GM21526 (cell line): ENCODE data around the gene SHC4.
"Not testable (repeated sequence)": the region's sequence is repeated elsewhere in the genome, so short reads cannot be mapped to it uniquely, and the experiment has no call there.

Experiments used
- ATAC-seq: cut with Tn5 transposase; IDR thresholded peaks from one replicate; pipeline ENCODE4 v1.9.1; 2021; ENCODE audit warnings: moderate library complexity; ENCODE audit not compliant: unreplicated experiment, low FRiP score

SHC4 gene

DNA sequence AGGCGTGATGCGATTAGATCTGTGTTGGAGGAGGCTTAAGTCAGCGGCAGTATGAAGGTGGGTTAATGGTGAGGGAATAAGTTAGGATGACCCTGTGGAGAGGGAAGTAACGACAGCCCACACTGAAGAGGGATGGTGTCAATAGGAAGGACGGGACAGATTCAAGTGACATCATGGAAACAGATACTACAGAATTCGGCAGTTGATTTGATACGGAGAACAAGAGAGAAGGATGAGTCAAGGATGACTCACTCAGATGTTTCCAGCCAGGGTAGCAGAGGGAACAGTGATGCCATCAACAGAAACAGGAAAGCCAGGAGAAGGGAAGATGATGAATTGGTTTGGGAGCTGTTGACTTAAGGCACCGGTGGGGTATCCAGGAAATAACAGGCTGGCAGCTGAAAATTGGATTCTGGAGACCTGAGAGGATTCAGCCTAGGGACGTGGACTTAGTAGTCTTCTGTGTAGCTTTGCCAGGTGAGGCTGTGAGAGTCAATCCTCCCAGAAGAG is 38.0 kb downstream of the SHC4 start:
- ATAC-seq: no peak

DNA sequence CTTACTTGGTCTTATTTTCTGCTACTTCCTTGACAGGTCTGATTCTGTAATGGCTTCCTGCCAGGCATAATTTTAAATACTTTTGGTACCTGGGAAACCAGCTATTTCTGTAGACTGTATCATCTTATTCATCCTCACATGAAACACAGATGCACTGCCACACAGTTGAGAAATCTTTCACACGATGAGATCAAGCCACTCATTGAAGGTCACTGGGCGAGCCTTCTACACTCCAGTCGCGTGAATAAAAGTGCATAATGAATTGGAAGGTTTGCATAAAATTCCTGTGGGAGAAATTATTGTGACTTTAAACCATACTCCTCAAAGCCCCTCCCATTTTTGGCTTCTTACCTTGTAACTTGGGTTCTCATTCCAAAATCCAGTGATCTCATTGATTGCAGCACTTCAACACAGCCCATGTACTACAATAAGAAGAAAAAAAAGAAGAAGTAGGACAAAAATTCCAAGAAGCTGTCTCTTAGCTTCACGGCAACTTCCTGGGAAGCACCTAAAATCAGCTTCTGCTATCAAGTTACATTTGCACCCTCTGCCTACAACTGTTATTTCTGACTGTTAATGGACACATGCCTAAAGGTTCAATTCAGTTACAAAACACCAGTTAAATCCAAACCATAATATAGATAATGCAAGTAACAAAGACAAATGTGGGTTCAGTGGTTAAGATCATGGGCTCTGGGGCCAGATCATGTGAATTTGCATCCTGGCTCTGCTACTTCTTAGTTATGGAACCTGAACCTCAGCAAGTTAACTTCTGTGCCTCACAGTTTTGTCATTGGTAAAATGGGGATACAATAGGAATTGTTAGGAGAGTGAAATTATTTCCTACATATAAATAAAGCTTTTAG is 39.0 kb downstream of the SHC4 start:
- ATAC-seq: no peak

DNA sequence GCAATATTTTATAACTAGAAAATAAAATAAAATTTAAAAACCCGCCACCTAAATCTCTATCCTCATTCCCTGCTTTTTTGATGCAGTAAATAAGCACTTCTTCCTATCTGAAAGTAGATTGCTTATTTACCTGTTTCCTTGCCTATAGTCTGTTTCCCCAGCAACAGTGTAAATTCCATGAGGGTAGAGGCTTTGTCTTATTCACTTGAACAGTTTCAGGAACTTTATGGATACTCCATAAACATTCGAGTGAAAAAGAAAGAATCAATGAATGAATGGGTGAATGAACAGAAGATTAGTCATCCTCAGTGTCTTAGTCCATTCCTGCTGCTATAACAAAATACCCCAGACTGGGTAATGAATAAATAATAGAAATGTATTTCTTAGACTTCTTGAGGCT is 41.7 kb downstream of the SHC4 start:
- no peak for ATAC-seq

- ATAC-seq: no peak
Measured at GRCh38 chr15:48916721-48917120, 47.0 kb downstream of the SHC4 start.

DNA sequence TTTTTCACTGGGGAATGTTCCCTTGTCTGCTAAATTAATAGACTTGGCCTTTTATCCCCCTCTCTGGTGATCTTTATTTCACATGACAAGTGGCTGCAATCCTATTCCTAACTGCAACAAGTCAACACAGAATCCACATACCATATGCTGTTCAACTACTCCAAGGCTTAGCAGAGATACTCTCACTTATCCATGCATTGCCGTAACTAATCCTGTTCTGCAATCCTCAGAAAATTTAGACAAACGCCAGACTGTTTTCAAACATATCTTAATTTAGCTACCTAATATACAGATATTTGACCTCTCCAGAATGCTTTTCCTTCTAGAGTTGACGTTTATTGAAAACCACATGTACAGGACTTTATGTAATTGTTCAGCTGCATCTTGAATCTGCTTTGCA is 47.9 kb downstream of the SHC4 start:
- ATAC-seq: no peak

DNA sequence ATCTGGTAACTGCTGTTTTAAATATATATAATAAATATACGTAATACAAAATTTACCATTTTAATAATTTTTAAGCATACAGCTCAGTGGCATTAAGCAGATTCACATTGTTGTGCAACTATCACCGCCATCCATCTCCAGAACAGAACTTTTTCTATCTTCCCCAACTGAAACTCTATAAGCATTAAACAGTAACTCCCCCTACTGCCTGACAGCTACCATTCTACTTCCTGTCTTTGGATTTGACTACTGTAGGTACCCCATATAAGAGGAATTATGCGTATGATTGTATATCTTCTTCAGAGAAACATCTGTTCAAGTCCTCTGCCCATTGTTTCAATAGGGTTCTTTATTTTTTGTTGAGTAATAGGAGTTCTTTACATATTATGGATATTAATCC is 49.0 kb downstream of the SHC4 start:
- no peak for ATAC-seq

- no peak for ATAC-seq
Measured at GRCh38 chr15:48913141-48913540, 50.6 kb downstream of the SHC4 start.

DNA sequence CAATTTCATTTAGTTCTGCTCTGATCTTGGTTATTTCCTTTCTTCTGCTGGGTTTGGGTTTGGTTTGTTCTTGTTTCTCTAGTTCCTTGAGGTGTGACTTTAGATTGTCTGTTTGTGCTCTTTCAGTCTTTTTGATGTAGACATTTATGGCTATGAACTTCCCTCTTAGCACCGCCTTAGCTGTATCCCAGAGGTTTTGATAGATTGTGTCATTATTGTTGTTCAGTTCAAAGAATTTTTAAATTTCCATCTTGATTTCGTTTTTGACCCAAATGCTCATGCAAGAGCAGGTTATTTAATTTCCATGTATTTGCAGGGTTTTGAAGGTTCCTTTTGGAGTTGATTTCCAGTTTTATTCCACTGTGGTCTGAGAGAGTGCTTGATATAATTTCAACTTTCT is 53.2 kb downstream of the SHC4 start:
- ATAC-seq: not testable (repeated sequence)

- ATAC-seq: not testable (repeated sequence)
Measured at GRCh38 chr15:48909313-48909712, 54.4 kb downstream of the SHC4 start.

DNA sequence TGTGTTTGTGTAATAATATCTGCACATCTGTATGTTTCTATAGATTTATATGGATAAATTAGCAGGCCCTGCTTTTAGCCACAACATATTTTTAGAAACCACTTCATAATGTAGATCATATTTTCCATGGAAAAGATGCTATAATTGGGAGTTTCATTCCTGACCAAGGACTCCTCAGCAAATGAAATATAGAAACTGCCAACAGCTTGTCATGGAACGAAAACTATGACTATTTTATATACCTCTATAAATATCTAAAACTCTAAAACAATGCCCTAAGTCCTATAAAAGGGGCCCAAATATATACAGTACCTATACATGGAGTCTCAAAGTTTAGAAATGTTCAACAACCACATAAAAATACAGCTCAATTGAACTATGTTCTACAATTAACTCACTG is 57.9 kb downstream of the SHC4 start:
- no peak for ATAC-seq

- ATAC-seq: no peak
Measured at GRCh38 chr15:48905216-48905615, 58.5 kb downstream of the SHC4 start.

GRCh38 chr15:48904758-48905157 is 59.0 kb downstream of the SHC4 start:
- ATAC-seq: no peak

- ATAC-seq: no peak
Measured at GRCh38 chr15:48899793-48900192, 63.9 kb downstream of the SHC4 start.

DNA sequence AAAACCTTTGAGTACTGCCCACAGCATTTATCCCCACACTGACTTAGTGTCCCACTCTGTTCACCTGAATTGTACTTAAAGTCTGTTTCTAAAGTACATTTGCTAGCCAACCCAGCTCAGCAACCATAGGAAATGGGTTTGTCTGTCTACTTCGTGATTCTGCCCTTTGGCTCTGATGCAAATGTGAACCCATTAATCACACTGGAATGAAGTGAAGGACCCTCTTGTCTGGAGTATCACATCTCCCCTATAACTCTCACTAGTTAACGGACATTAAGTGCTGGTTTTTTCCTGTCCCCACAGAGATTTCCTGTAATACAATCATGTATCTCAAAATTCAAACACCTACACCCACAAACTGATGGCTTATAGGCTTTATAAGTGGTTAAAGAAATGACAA is 65.3 kb downstream of the SHC4 start:
- ATAC-seq: no peak

DNA sequence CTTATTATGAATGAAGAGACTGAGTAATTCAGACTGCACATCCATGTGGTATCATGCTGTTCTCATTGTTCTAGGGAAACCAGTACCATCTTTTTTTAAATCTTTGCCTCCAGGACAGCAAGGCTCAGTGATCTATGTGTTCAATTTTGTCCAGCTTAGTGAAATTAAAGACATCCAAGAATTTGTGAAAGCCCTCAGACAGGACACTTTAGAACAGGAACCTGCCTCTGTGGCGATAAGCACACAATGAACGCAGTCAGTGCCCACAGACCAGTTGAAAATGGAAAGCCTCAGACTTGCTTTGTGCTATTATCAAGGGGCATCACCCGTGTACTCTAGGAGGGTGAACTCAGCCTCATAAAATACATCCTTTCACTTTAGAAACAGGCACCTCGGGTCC is 65.7 kb downstream of the SHC4 start:
- ATAC-seq: no peak

DNA sequence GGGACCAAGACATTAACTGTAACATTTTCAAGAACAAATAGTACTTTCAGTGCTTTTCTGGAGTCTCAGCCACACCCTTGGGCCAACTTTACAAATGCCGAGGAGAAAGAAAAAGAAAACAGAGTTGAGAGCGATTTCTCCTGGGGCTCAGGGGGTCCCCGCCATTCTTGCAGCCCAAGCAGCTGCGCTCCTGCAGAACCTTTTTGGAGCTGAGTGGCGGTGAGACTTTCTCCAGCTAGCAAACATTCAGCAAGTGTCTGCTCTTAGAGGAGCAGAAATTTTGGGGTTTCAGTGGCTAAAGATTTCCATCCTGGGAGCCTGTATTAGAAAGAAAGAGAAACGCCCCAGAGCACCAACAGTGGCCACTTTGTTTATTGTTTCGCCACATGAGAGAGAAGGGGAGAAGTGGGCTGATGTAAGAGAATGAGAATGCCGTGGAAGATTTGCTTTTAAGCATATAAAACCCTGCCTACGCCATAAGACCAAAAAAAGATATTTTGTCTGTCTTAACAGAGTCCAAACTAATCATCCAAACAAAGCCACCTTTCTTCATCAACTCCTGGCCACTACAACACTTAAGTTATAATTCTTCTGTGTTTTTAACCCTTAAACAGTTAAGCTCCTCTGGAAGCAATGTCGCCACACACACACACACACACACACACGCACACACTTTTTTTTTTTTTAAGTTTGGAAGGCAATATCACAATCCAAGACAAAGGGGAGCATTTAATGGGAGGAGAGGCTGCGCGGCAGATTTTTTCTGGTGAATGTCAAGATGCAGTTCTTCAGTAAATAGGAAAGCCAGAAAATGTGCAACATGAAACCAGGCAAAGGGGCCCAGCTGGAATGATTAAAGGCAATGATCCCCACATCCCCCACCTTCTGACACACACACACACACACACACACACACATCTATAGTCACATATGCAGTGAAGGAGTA is 66.6 kb downstream of the SHC4 start:
- no peak for ATAC-seq

GRCh38 chr15:48893311-48893710 is 70.4 kb downstream of the SHC4 start:
- no peak for ATAC-seq

DNA sequence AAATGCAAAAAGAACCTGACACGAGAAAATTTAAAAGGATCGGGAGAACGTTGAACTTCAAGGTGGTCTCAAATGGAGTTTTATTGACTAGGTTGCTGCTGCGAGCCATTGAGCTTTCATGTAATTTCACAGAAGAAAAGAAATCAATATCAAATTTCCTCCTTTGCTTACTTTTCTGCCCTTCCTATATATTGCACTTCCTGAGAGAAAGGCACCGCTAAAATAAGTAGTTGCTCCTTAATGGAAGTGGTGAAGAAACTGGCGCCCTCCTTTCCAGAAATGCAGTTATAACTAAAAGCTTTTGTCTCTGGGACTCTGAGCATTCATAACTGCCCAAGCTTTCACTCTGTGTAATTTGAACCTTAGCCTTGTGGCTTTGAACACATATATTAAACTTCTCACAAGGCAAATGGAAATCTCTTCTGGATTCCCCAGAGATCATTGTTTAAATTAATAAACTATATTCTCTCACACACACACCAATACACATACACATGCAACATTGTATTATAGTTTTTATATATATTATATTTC is 72.4 kb downstream of the SHC4 start:
- ATAC-seq: no peak

- ATAC-seq: no peak
Measured at GRCh38 chr15:48890375-48890972, 73.2 kb downstream of the SHC4 start.

GRCh38 chr15:48889925-48890324 is 73.8 kb downstream of the SHC4 start:
- ATAC-seq: no peak

- ATAC-seq: no peak
Measured at GRCh38 chr15:48888836-48889235, 74.9 kb downstream of the SHC4 start.
